Activated CD8-positive, alpha-beta memory T cell treated with anti-CD3 and anti-CD28 coated beads, Interleukin-2, amount 50 U/mL, for 48 hours (primary cell): ENCODE results near the gene ITPRIP.

Experiments
- DNase-seq: peaks from one replicate; pipeline ENCODE4 v3.0.0-alpha.2; 2020

ITPRIP gene

GRCh38 chr10:104307576-104308438, 30.5 kb downstream of the ITPRIP start:
- no peak for DNase-seq

DNA sequence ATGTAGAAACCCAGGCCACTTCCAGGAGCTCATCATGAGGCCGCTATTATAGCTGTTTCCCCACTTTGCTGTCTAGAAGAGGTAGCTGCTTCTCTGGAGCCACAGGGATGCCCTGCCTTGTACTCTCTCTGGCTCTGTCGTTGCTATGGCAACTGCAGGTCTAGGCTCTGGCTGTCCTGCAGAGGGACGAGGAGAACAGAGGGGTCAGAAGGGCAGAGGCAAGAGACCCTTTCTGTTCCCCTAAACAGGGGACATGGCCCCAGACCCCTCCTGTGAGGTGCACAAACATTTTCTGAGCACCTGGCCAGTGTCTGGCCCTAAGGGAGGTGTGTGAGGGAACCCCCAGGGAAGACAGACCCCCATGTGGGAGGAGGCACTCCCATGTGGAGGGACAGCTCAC, 31.4 kb downstream of the ITPRIP start:
- no peak for DNase-seq

- no peak for DNase-seq
These were observed 33.3 kb downstream of the ITPRIP start for GRCh38 chr10:104304927-104305326.

DNA sequence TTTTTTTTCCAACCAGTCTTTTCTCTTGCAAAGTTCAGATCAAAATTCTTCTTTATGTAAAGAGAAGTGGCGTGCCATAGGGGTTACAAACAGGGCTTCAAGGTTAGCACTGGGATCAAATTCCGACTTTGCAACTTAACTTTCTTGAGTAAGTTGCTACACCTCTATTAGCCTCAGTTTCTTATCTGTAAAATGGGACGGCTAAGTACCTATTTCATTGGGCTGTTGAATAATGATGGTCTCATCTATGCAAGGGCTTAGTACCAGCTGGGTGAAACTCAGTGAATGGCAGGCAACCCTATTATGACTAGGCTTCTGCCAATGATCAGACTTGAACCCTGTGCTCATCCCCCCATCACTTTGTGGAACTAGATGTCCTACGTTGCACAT, 33.9 kb downstream of the ITPRIP start:
- DNase-seq: no peak

DNA sequence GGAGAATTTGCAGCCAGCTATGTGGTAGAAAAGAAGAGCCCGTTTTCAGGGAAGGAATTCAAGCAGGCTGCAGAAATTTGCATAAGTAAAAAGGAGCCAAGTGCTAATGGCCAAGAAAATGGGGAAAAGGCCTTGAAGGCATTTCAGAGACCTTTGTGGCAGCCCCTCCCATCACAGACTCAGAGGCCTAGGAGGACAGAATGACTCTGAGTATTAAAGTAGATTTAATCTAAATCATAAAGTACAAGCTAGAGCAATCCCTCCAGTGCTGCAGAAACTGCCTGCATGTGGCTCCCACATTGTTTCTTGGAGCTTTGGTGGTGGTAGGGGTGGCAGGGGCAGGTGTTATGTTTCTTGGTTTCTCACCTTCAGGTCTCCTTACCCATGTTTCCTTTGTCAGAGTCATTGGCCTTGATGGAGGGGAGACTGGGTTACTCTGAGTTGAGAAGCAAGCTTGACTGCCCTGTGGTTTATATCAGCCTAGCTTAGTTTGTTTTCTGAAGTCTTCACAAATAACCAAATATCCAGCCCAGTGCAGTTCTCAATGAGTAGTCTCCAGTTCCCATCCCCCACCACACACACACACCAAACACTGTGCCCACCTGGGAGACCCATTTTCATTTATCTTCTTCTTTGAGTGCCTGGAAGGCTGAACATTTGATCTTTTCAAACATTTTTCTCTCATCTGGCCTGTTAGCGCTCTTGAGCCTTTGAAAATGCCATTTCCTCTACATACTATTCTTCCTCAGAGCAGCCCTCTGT, 34.5 kb downstream of the ITPRIP start:
- no peak for DNase-seq

- no peak for DNase-seq
These were observed 36.2 kb downstream of the ITPRIP start for GRCh38 chr10:104301907-104302690.

GRCh38 chr10:104300736-104301292, 37.5 kb downstream of the ITPRIP start:
- DNase-seq: no peak

DNA sequence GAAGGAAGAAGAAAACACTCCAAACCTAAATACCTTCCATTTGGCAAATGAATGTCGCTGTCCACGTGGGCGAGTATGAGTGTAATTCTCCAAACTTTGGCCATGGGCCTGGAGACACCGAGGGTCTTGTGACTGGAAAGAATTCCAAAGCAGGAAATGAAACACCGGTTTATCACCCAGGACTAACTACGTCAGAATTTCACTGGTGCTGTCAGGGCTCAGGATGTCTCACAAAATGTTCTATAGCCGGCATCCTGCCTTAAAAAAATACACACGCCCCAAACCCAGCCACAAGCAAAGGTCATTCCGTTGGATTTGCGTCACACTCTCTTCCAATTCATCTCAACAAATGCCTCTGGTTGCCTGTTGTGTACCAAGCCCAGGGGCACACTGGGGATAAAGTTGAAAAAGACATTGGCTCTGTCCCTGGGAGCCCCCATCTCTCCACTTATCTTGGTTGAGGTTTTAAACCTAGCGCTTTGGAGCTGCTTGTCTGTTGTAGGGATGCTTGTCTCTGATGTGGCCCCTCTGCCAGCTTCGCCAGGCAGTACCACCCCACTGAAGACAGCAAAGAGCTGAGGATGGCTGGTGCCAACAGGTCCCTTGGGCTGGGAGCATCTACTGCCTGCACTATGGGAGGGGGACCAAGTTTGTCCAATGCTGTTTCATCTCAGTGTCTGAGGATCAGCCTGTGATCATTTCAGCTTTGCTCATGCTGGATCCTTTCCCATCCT, 38.1 kb downstream of the ITPRIP start:
- DNase-seq: no peak

GRCh38 chr10:104299031-104299904, 39.0 kb downstream of the ITPRIP start:
- DNase-seq: no peak

DNA sequence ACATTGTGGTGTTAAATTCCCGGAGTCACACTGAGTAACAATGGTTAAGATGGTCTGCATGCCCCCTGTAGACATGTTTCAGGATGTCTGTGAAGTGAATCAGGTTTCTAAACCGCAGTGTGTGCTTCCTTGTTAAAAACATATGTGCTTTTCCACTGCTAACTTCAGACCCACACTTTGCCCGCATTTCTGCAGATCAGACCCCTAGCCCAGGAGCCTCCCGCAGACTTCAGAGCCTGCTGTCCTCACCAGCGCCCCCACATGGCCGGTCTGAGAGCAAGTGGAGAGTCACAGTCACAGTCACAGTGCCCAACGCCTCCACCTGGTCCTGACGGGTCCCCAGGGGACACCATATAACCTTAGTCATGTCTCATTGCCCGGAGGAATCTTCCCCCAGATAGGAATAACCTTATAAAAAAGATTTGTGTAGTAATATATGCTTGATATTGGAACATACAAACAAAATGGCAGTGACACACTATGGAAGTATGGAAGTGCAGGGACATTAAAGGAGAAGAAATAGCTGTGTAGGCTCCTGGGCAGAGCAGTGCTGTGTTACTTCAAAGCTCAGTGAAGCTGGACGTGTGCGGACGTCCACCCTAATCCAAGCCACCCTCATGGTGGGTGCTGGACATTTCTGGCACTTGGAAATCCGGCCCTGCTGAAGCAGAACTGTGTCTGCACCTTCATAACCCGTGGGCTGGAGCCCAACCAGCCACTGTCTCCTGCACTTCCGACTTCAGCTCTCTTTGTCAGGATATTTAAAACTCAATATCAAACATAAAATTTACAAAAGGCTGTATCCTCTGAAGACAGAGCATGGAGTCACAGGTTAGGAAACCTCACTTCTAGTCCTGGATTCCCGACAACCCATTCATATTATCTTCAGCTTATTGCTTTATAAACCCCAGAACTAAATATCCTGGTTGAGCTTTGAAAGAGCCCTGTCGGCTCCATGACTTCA, 40.3 kb downstream of the ITPRIP start:
- DNase-seq: peak; percentile 78

- DNase-seq: no peak
These were observed 41.4 kb downstream of the ITPRIP start for GRCh38 chr10:104296687-104297436.

DNA sequence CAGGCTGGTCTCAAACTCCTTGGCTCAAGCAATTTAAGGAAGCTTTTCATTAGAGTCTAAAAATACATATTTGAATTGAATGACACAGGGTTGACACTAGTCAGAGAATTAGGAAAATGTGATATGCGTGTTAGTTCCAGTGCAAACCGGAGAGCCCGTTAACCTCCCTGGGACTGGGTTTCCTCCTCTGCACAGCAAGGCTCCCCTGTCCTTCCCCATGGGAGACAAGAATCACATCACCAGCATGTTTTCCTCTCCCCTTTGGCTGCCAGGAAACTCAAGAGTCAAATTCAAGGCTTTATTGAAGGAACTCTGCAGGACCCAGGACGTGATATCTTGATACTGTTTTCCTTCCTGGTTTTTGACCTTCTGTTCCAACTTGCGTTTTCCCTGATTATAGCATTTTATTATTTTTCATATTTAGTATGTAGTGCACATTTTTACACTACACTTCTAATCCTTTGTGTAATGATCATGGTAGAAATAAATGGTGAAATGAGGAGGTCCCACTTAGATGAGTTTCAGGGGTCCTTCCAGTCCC, 44.4 kb downstream of the ITPRIP start:
- no peak for DNase-seq

- DNase-seq: no peak
These were observed 45.3 kb downstream of the ITPRIP start for GRCh38 chr10:104293011-104293410.

DNA sequence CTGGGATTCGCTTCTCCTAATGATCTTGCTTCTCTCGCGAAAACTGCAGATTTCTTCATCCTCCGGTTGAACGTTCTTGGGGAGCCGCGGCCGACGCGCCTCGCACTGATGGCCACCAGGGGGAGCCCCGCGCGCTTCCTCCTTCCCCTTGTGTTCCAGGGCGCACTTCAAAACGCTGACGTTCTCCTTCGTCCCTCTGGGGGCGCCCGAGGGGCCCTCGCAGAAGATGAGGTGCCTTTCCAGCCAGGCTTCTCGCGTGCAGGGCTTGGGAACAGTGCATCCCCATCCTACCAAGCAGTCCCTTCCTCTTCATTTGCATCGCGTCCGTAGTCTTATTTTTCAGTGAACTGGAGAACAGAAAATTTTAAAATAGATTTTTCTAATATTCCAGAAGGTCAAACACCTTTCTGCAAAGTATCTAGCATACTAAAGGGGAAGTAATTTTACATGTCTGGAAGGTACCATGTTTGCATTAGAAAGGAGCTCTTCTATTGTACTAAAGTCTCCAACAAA, 46.8 kb downstream of the ITPRIP start:
- DNase-seq: peak; percentile 95

DNA sequence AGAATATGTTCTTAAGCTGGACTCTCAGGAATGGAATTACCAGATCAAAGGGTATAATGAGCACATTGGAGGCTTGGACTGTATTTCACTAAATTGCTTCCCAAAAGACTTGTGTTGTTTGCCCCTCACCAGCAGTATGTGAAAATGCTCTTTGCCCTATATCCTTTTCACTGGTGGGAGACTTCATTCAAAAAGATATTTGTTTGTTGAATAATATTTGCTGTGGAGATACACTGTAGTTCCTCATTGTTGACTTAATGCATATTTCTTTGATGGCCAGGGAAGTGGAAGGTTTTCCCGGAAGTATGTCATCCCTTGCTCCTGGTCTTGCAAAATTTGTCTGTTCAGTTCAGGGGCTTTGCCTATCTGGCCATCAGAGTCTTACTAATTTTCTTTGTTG, 49.9 kb downstream of the ITPRIP start:
- no peak for DNase-seq

DNA sequence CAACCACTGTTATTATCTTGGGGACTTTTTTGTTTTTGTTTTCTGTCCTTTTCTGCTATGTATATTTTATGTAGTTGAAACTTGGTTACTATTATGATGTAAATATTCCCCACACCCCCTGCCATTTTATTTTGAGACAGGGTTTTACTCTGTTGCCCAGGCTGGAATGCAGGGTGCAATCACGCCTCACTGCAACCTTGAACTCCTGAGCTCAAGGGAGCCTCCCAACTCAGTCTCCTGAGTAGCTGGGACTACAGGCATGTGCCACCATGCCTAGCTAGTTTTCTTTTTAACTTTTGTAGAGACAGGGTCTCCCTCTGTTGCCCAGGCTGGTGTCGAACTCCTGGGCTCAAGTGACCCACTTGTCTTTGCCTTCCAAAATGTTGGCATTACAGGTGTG, 51.3 kb downstream of the ITPRIP start:
- DNase-seq: no peak

DNA sequence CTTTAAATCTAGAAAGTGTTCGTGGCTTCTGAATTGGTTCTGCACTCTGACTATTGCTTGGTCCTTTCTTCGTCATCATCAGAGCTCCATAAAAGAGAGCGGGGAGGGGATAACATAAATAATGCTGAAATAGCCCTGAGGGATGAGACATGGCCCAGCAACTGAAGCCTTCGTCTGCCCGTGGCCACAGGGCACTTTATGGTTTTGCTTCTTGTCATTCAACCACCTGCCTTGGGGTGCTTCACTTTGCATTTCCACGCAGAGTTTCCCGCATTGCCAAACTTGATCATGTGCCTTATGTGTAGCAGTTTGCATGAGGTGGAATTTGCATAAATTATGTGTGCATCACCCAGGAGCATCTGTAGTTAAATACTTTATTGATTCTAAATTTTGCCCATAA, 53.4 kb downstream of the ITPRIP start:
- DNase-seq: no peak

GRCh38 chr10:104281694-104282093, 56.6 kb downstream of the ITPRIP start:
- DNase-seq: no peak
